Gastroesophageal sphincter (tissue), 3 donors: Measurements from ENCODE around the gene TMEM258.

ENCODE experiments used
- CTCF ChIP-seq, 4 experiments: fragments of 200-600 bp in 2 of 4; fragments of 450-650 bp in 2 of 4; sonication (generic) in 1 of 4; IDR thresholded peaks; one replicate each; pipeline ENCODE4 v1.5.1; 2017 to 2019; ENCODE audit warnings: antibody characterized with exemption in 4 of 4, mild to moderate bottlenecking in 2 of 4, moderate library complexity in 2 of 4
- POLR2A ChIP-seq, 2 donors: fragments of 450-650 bp; IDR thresholded peaks; one replicate each; pipeline ENCODE4 v1.6.1; 2017; ENCODE audit warnings: antibody characterized with exemption in 2 of 2, mild to moderate bottlenecking in 2 of 2, moderate library complexity in 1 of 2
- POLR2AphosphoS5 ChIP-seq: sonication (generic); formaldehyde crosslinking; IDR thresholded peaks from one replicate; pipeline ENCODE4 v1.6.1; 2017; ENCODE audit warnings: antibody characterized with exemption

GRCh38 chr11:61771985-61772455 is 20.4 kb downstream of the TMEM258 start:
- TF ChIP-seq POLR2AphosphoS5: no peak
- TF ChIP-seq POLR2A (IDR thresholded peaks at IDR 0.05): no peak
- TF ChIP-seq CTCF (IDR thresholded peaks at IDR 0.05): no peak
